Activated naive CD4-positive, alpha-beta T cell treated with anti-CD3 and anti-CD28 coated beads for 36 hours (primary cell): ENCODE data around the gene SH3GLB2. TPM values are rescaled to one million over a fixed set of nuclear protein-coding genes. Genes with fewer than 3 reads are reported as not detected.

Experiments used
- CTCF ChIA-PET: fragments of 350-600 bp; sonication (Branson Sonifier 250); formaldehyde crosslinking; loops from one replicate; lab custom pipeline; 2021; ENCODE audit warnings: antibody characterized with exemption; lab: Charles Lee
- DNase-seq: peaks from one replicate; pipeline ENCODE4 v3.0.0-alpha.2; 2020
- H3K27ac Mint-ChIP-seq: one replicate; pipeline ENCODE4 v1.8.0; 2021; ENCODE audit warnings: mild to moderate bottlenecking, mixed read lengths
- H3K27me3 Mint-ChIP-seq: one replicate; pipeline ENCODE4 v1.8.0; 2021; ENCODE audit warnings: low read depth, mixed read lengths
- H3K36me3 Mint-ChIP-seq: one replicate; pipeline ENCODE4 v1.8.0; 2021; ENCODE audit warnings: low read depth, mixed read lengths
- H3K4me1 Mint-ChIP-seq: one replicate; pipeline ENCODE4 v1.8.0; 2021; ENCODE audit warnings: low read depth, mixed read lengths
- H3K4me3 Mint-ChIP-seq: one replicate; pipeline ENCODE4 v1.8.0; 2021; ENCODE audit warnings: mild to moderate bottlenecking, moderate library complexity, mixed read lengths
- H3K9me3 Mint-ChIP-seq: one replicate; pipeline ENCODE4 v1.8.0; 2021; ENCODE audit warnings: mixed read lengths
- intact Hi-C: fragments of 100-400 bp; cut with micrococcal nuclease; formaldehyde crosslinking; loops from one replicate; pipeline ENCODE4 v1.15.1; 2023
- total RNA-seq, 2 experiments: library from RNA; stranded (reverse); gene quantifications; one replicate each; pipeline ENCODE4 v1.2.3, GENCODE V29; 2021

SH3GLB2 gene
- total RNA-seq, 2 experiments from 2014 or later = 38.0 to 38.2 TPM

GRCh38 chr9:129068990-129069861 is 41.1 kb upstream of the SH3GLB2 start:
- no peaks in the 10 kb centered on the region for H3K9me3 Mint-ChIP-seq
- intact Hi-C loops = loop anchor here (1.0 kb wide), 1 partner anchor 12 kb away; the partner anchor contains the start of gene DOLPP1
- CTCF ChIA-PET = interaction anchor here (0.6 to 1.4 kb wide), 2 partner anchors 10 to 206 kb away, joined by 4 read pairs; no protein-coding TSS in a partner anchor
- DNase-seq = peak; percentile 65
- H3K27me3 Mint-ChIP-seq = no peaks in the 10 kb centered on the region
- peak overlapping the region; percentile 80 for H3K27ac Mint-ChIP-seq
- H3K4me1 Mint-ChIP-seq = peaks cover 26% of the 10 kb centered on the region
- H3K4me3 Mint-ChIP-seq = peak overlapping the region; percentile 26
- H3K36me3 Mint-ChIP-seq = peaks cover 3% of the 10 kb centered on the region

GRCh38 chr9:129068110-129068509 is 40.0 kb upstream of the SH3GLB2 start:
- Mint-ChIP-seq H3K9me3 (no peaks in the 10 kb centered on the region), H3K27me3 (no peaks in the 10 kb centered on the region), H3K27ac (peak overlapping the region; percentile 80), H3K4me3 (no peak overlapping the region), H3K36me3 (peaks cover 5% of the 10 kb centered on the region), H3K4me1 (peaks cover 26% of the 10 kb centered on the region)
- no peak for DNase-seq
- CTCF ChIA-PET = interaction anchor here (0.6 kb wide), 1 partner anchor 310 kb away, joined by 4 read pairs; no protein-coding TSS in a partner anchor
- intact Hi-C loops = no loop called here

GRCh38 chr9:129064499-129064908 is 36.4 kb upstream of the SH3GLB2 start:
- CTCF ChIA-PET = no interaction called here
- no peaks in the 10 kb centered on the region for H3K27me3 Mint-ChIP-seq
- H3K36me3 Mint-ChIP-seq = peaks cover 7% of the 10 kb centered on the region

GRCh38 chr9:129063061-129063460 is 34.9 kb upstream of the SH3GLB2 start:
- no peak for DNase-seq
- CTCF ChIA-PET = no interaction called here
- H3K4me3 Mint-ChIP-seq = no peak overlapping the region
- H3K9me3 Mint-ChIP-seq = no peaks in the 10 kb centered on the region
- H3K27me3 Mint-ChIP-seq = no peaks in the 10 kb centered on the region
- intact Hi-C loops = no loop called here
- H3K27ac Mint-ChIP-seq = no peak overlapping the region
- H3K4me1 Mint-ChIP-seq = peaks cover under 1% of the 10 kb centered on the region
- H3K36me3 Mint-ChIP-seq = peaks cover 9% of the 10 kb centered on the region

More at GRCh38 chr9:129064499-129064908, 36.4 kb upstream of the SH3GLB2 start:
- H3K4me1 Mint-ChIP-seq = peaks cover 14% of the 10 kb centered on the region
- DNase-seq = no peak
- intact Hi-C loops = no loop called here
- H3K27ac Mint-ChIP-seq = no peak overlapping the region
- no peak overlapping the region for H3K4me3 Mint-ChIP-seq
- no peaks in the 10 kb centered on the region for H3K9me3 Mint-ChIP-seq

GRCh38 chr9:129060991-129061390 is 32.9 kb upstream of the SH3GLB2 start:
- Mint-ChIP-seq H3K36me3 (peaks cover 9% of the 10 kb centered on the region), H3K27me3 (no peaks in the 10 kb centered on the region), H3K9me3 (no peaks in the 10 kb centered on the region), H3K4me3 (no peak overlapping the region), H3K4me1 (no peaks in the 10 kb centered on the region), H3K27ac (no peak overlapping the region)
- intact Hi-C loops = no loop called here
- DNase-seq = no peak
- CTCF ChIA-PET = no interaction called here

GRCh38 chr9:129059796-129060785 is 32.0 kb upstream of the SH3GLB2 start:
- Mint-ChIP-seq H3K4me3 (no peak overlapping the region), H3K36me3 (peaks cover 6% of the 10 kb centered on the region), H3K27me3 (no peaks in the 10 kb centered on the region), H3K9me3 (no peaks in the 10 kb centered on the region), H3K27ac (no peak overlapping the region), H3K4me1 (no peaks in the 10 kb centered on the region)
- DNase-seq = no peak
- intact Hi-C loops = no loop called here
- CTCF ChIA-PET = no interaction called here

GRCh38 chr9:129058965-129059795 is 31.0 kb upstream of the SH3GLB2 start:
- CTCF ChIA-PET = no interaction called here
- intact Hi-C loops = no loop called here
- DNase-seq = no peak
- Mint-ChIP-seq H3K4me3 (no peak overlapping the region), H3K9me3 (no peaks in the 10 kb centered on the region), H3K27me3 (no peaks in the 10 kb centered on the region), H3K27ac (no peak overlapping the region), H3K4me1 (no peaks in the 10 kb centered on the region), H3K36me3 (peaks cover 10% of the 10 kb centered on the region)

- no peak for DNase-seq
- Mint-ChIP-seq H3K4me1 (no peaks in the 10 kb centered on the region), H3K36me3 (peaks cover 7% of the 10 kb centered on the region), H3K27me3 (no peaks in the 10 kb centered on the region), H3K4me3 (no peak overlapping the region), H3K27ac (peak overlapping the region; percentile 36), H3K9me3 (no peaks in the 10 kb centered on the region)
- intact Hi-C loops = no loop called here
- CTCF ChIA-PET = no interaction called here
Observed at GRCh38 chr9:129054163-129054851, 26.2 kb upstream of the SH3GLB2 start.

GRCh38 chr9:129053020-129053419 is 24.9 kb upstream of the SH3GLB2 start:
- H3K27me3 Mint-ChIP-seq = no peaks in the 10 kb centered on the region
- no peaks in the 10 kb centered on the region for H3K4me1 Mint-ChIP-seq
- H3K9me3 Mint-ChIP-seq = no peaks in the 10 kb centered on the region
- no peak overlapping the region for H3K27ac Mint-ChIP-seq
- no peak overlapping the region for H3K4me3 Mint-ChIP-seq
- CTCF ChIA-PET = no interaction called here
- H3K36me3 Mint-ChIP-seq = peaks cover 7% of the 10 kb centered on the region
- no peak for DNase-seq
- intact Hi-C loops = no loop called here

- H3K4me3 Mint-ChIP-seq = no peak overlapping the region
- CTCF ChIA-PET = no interaction called here
- no peaks in the 10 kb centered on the region for H3K27me3 Mint-ChIP-seq
- intact Hi-C loops = no loop called here
- H3K27ac Mint-ChIP-seq = no peak overlapping the region
- peaks cover 7% of the 10 kb centered on the region for H3K36me3 Mint-ChIP-seq
- no peaks in the 10 kb centered on the region for H3K9me3 Mint-ChIP-seq
- no peaks in the 10 kb centered on the region for H3K4me1 Mint-ChIP-seq
- no peak for DNase-seq
Observed at GRCh38 chr9:129052592-129052991, 24.5 kb upstream of the SH3GLB2 start.

- Mint-ChIP-seq H3K9me3 (no peaks in the 10 kb centered on the region), H3K36me3 (peaks cover 10% of the 10 kb centered on the region), H3K27me3 (no peaks in the 10 kb centered on the region), H3K27ac (no peak overlapping the region), H3K4me3 (no peak overlapping the region), H3K4me1 (peaks cover 23% of the 10 kb centered on the region)
- intact Hi-C loops = no loop called here
- CTCF ChIA-PET = no interaction called here
- no peak for DNase-seq
Observed at GRCh38 chr9:129042016-129042415, 13.9 kb upstream of the SH3GLB2 start.
